ENCODE results near the gene FETUB. TPM values are rescaled to one million over a fixed set of nuclear protein-coding genes. Genes with fewer than 3 reads are reported as not detected.

Gene FETUB
- total RNA-seq, 1 experiment from 2014 or later = not detected

GRCh38 chr3:186694288-186695032 lies 54.3 kb downstream of the FETUB start:
- no peaks in the 10 kb centered on the region for H3K9me3 ChIP-seq (ENCODE audit: insufficient read depth, low read depth)
- no peaks in the 10 kb centered on the region for H3K36me3 ChIP-seq (ENCODE audit: low read depth)
- no peaks in the 10 kb centered on the region for H3K4me1 ChIP-seq (replicated peaks; ENCODE audit: insufficient read depth)
- no TSS peak for BruUV-seq (replicated peaks)
- ChIA-PET POLR2A (ENCODE audit: unreplicated experiment) (no interaction called here), CTCF (no interaction called here)
- no peaks in the 10 kb centered on the region for H3K9me2 ChIP-seq (ENCODE audit: insufficient read depth)
- intact Hi-C loops (cut with micrococcal nuclease; ENCODE audit: unreplicated experiment) = no loop called here
- no peaks in the 10 kb centered on the region for H3K27me3 ChIP-seq (ENCODE audit: insufficient read depth, low read depth)
- no peak for DNase-seq
- H3F3A ChIP-seq (ENCODE audit: insufficient read depth, low read depth) = no peaks in the 10 kb centered on the region
- H2AFZ ChIP-seq = no peak overlapping the region
- H4K20me1 ChIP-seq (ENCODE audit: insufficient read depth) = no peaks in the 10 kb centered on the region
- no peak overlapping the region for H3K4me3 ChIP-seq
- no peaks in the 10 kb centered on the region for H3K79me2 ChIP-seq (ENCODE audit: low read depth)
- TF ChIP-seq EZH2 (IDR thresholded peaks at IDR 0.05; ENCODE audit: low read depth) = no peak
- no peak for TF ChIP-seq CTCF (conservative IDR thresholded peaks at IDR 0.05)
- no peak overlapping the region for H3K27ac ChIP-seq
- no peak overlapping the region for H3K4me2 ChIP-seq

GRCh38 chr3:186696522-186696921 lies 56.3 kb downstream of the FETUB start:
- Histone ChIP-seq H3K9me3 (ENCODE audit: insufficient read depth, low read depth) (no peaks in the 10 kb centered on the region), H3K27ac (no peak overlapping the region), H3K36me3 (ENCODE audit: low read depth) (no peaks in the 10 kb centered on the region), H3F3A (ENCODE audit: insufficient read depth, low read depth) (no peaks in the 10 kb centered on the region), H3K4me3 (no peak overlapping the region), H3K4me2 (no peak overlapping the region), H4K20me1 (ENCODE audit: insufficient read depth) (no peaks in the 10 kb centered on the region), H2AFZ (no peak overlapping the region), H3K27me3 (ENCODE audit: insufficient read depth, low read depth) (no peaks in the 10 kb centered on the region), H3K79me2 (ENCODE audit: low read depth) (no peaks in the 10 kb centered on the region), H3K4me1 (replicated peaks; ENCODE audit: insufficient read depth) (0 out of 2 replicates have a peak, but pooled peaks cover 5% of the 10 kb centered on the region), H3K9me2 (ENCODE audit: insufficient read depth) (no peaks in the 10 kb centered on the region)
- DNase-seq = no peak
- POLR2A ChIA-PET (ENCODE audit: unreplicated experiment) = interaction anchor here (0.6 kb wide), 1 partner anchor 94 kb away, joined by 3 read pairs; no protein-coding TSS in a partner anchor
- intact Hi-C loops (cut with micrococcal nuclease; ENCODE audit: unreplicated experiment) = no loop called here
- CTCF ChIA-PET = no interaction called here
- no TSS peak for BruUV-seq (replicated peaks)
- TF ChIP-seq EZH2 (IDR thresholded peaks at IDR 0.05; ENCODE audit: low read depth) (no peak), CTCF (conservative IDR thresholded peaks at IDR 0.05) (no peak)

- CTCF ChIA-PET = no interaction called here
- Histone ChIP-seq H3K36me3 (ENCODE audit: low read depth) (no peaks in the 10 kb centered on the region), H3K79me2 (ENCODE audit: low read depth) (no peaks in the 10 kb centered on the region), H3K27ac (no peak overlapping the region), H3K4me3 (no peak overlapping the region), H4K20me1 (ENCODE audit: insufficient read depth) (no peaks in the 10 kb centered on the region), H3K27me3 (ENCODE audit: insufficient read depth, low read depth) (no peaks in the 10 kb centered on the region), H3F3A (ENCODE audit: insufficient read depth, low read depth) (no peaks in the 10 kb centered on the region), H2AFZ (no peak overlapping the region), H3K4me1 (replicated peaks; ENCODE audit: insufficient read depth) (0 out of 2 replicates have a peak, but pooled peaks cover 5% of the 10 kb centered on the region), H3K4me2 (no peak overlapping the region), H3K9me3 (ENCODE audit: insufficient read depth, low read depth) (no peaks in the 10 kb centered on the region), H3K9me2 (ENCODE audit: insufficient read depth) (no peaks in the 10 kb centered on the region)
- intact Hi-C loops (cut with micrococcal nuclease; ENCODE audit: unreplicated experiment) = no loop called here
- TF ChIP-seq EZH2 (IDR thresholded peaks at IDR 0.05; ENCODE audit: low read depth) (no peak), CTCF (conservative IDR thresholded peaks at IDR 0.05) (no peak)
- DNase-seq = no peak
- BruUV-seq (replicated peaks) = no TSS peak
- POLR2A ChIA-PET (ENCODE audit: unreplicated experiment) = interaction anchor here (0.5 kb wide), 1 partner anchor 19 kb away, joined by 3 read pairs; no protein-coding TSS in a partner anchor
Observed at GRCh38 chr3:186697510-186697909, 57.3 kb downstream of the FETUB start.

All from PC-9 (cell line).